Measurements from ENCODE around the gene KIF3C. TPM values are rescaled to one million over a fixed set of nuclear protein-coding genes. Genes with fewer than 3 reads are reported as not detected.

The KIF3C gene
- total and polyA plus RNA-seq, 2 of the 4 experiments (the other 2 are of a cell fraction) = 8.3 to 15.4 TPM

DNA sequence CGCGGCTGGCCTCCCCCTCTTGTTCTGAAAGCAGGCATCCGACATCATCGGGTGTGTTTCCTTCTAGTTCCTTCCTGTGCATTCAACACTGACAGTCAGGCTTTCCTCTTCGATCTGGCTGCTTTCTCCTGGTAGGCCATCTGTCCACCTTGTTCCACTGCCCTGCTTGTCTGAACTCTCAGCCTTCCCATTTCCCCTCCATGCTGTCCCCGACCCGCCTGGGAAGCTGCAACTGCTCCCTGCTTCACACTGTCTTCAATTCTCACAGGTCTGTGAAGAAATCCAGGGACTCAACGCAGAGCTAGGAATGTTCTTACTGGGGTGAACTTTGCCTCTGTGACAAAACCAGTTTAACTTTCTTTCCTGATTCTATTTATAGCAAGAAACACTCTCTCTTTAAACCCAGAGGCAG lies 43.0 kb downstream of the KIF3C start:
- H3K36me3 ChIP-seq (ENCODE audit: control insufficient read depth, insufficient read depth, low read length) = peaks cover 15% of the 10 kb centered on the region; the same call in 1 of the 2 replicates
- H4K5ac ChIP-seq (ENCODE audit: low read depth, low read length) = no peak overlapping the region
- dilution Hi-C loops (cut with HindIII; ENCODE audit: low sequenced_read_pairs, unreplicated experiment) = no loop called here
- in situ Hi-C loops (cut with MboI; ENCODE audit: low sequenced_read_pairs) = no loop called here
- no peak overlapping the region for H3K14ac ChIP-seq (replicated peaks; ENCODE audit: low read depth, low read length)
- no peaks in the 10 kb centered on the region for H4K20me1 ChIP-seq (ENCODE audit: insufficient read depth, low read length)
- DNase-seq (no peak), ATAC-seq (ENCODE audit: low read depth) (no peak)
- H3K27ac ChIP-seq (ENCODE audit: insufficient read depth, low read length) = no peak overlapping the region
- CTCF ChIA-PET = interaction anchor here (1.1 kb wide), 1 partner anchor 11 kb away, joined by 5 read pairs; no protein-coding TSS in a partner anchor
- H2AK5ac ChIP-seq (ENCODE audit: low read depth, low read length) = no peak overlapping the region
- no peaks in the 10 kb centered on the region for H3K9me3 ChIP-seq (ENCODE audit: control insufficient read depth, insufficient read depth, low read length)
- H3K18ac ChIP-seq (ENCODE audit: low read depth, low read length) = no peak overlapping the region
- H3K23ac ChIP-seq (ENCODE audit: low read depth, low read length) = no peak overlapping the region
- H2BK5ac ChIP-seq (ENCODE audit: low read depth, low read length, poor library complexity, severe bottlenecking) = no peak overlapping the region
- H3K9me1 ChIP-seq (ENCODE audit: insufficient read depth, low read length) = no peaks in the 10 kb centered on the region
- no peak overlapping the region for H3K4ac ChIP-seq (ENCODE audit: low read depth, low read length)
- no peak overlapping the region for H4K91ac ChIP-seq (ENCODE audit: insufficient read depth, low read depth, low read length)
- no peak overlapping the region for H3K4me3 ChIP-seq (ENCODE audit: insufficient read depth, low read depth, low read length)
- H3K27me3 ChIP-seq (ENCODE audit: control insufficient read depth, insufficient read depth, low read length) = no peaks in the 10 kb centered on the region
- no peak overlapping the region for H3K9ac ChIP-seq (ENCODE audit: low read depth, low read length)
- H2BK15ac ChIP-seq (ENCODE audit: low read depth, low read length) = no peak overlapping the region
- no peak overlapping the region for H2BK20ac ChIP-seq (ENCODE audit: low read depth, low read length)
- BruUV-seq (replicated peaks) = no TSS peak
- intact Hi-C loops (cut with micrococcal nuclease) = no loop called here
- TF ChIP-seq RFX5 (IDR thresholded peaks at IDR 0.05; ENCODE audit: low read depth, low read length) (no peak), CHD1 (IDR thresholded peaks at IDR 0.05; ENCODE audit: low read depth, low read length) (no peak), RCOR1 (IDR thresholded peaks at IDR 0.05; ENCODE audit: insufficient replicate concordance, low read length) (no peak), BHLHE40 (IDR thresholded peaks at IDR 0.05; ENCODE audit: low read depth, low read length) (no peak), POLR2A (IDR thresholded peaks at IDR 0.05; ENCODE audit: low read depth, low read length) (no peak), SMC3 (IDR thresholded peaks at IDR 0.05; ENCODE audit: low read depth, low read length) (no peak), NFE2L2 (IDR thresholded peaks at IDR 0.05; ENCODE audit: low read depth, low read length) (no peak), RAD21 (IDR thresholded peaks at IDR 0.05; ENCODE audit: low read length) (no peak), MAFK (IDR thresholded peaks at IDR 0.05; ENCODE audit: low read depth, low read length) (no peak), CEBPB (IDR thresholded peaks at IDR 0.05; ENCODE audit: low read depth, low read length) (no peak), MXI1 (IDR thresholded peaks at IDR 0.05; ENCODE audit: borderline replicate concordance, low read depth, low read length) (no peak), FOS (IDR thresholded peaks at IDR 0.05; ENCODE audit: low read depth, low read length) (no peak), MAZ (IDR thresholded peaks at IDR 0.05; ENCODE audit: borderline replicate concordance, low read depth, low read length) (no peak)
- TF ChIP-seq, protein P1, sequence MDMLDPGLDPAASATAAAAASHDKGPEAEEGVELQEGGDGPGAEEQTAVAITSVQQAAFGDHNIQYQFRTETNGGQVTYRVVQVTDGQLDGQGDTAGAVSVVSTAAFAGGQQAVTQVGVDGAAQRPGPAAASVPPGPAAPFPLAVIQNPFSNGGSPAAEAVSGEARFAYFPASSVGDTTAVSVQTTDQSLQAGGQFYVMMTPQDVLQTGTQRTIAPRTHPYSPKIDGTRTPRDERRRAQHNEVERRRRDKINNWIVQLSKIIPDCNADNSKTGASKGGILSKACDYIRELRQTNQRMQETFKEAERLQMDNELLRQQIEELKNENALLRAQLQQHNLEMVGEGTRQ (IDR thresholded peaks at IDR 0.05; ENCODE audit: low read depth, low read length) = no peak
- TF ChIP-seq, protein P2, sequence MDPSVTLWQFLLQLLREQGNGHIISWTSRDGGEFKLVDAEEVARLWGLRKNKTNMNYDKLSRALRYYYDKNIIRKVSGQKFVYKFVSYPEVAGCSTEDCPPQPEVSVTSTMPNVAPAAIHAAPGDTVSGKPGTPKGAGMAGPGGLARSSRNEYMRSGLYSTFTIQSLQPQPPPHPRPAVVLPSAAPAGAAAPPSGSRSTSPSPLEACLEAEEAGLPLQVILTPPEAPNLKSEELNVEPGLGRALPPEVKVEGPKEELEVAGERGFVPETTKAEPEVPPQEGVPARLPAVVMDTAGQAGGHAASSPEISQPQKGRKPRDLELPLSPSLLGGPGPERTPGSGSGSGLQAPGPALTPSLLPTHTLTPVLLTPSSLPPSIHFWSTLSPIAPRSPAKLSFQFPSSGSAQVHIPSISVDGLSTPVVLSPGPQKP (IDR thresholded peaks at IDR 0.05; ENCODE audit: borderline replicate concordance, low read depth, low read length) = no peak
- TF ChIP-seq, protein P3, sequence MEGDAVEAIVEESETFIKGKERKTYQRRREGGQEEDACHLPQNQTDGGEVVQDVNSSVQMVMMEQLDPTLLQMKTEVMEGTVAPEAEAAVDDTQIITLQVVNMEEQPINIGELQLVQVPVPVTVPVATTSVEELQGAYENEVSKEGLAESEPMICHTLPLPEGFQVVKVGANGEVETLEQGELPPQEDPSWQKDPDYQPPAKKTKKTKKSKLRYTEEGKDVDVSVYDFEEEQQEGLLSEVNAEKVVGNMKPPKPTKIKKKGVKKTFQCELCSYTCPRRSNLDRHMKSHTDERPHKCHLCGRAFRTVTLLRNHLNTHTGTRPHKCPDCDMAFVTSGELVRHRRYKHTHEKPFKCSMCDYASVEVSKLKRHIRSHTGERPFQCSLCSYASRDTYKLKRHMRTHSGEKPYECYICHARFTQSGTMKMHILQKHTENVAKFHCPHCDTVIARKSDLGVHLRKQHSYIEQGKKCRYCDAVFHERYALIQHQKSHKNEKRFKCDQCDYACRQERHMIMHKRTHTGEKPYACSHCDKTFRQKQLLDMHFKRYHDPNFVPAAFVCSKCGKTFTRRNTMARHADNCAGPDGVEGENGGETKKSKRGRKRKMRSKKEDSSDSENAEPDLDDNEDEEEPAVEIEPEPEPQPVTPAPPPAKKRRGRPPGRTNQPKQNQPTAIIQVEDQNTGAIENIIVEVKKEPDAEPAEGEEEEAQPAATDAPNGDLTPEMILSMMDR (conservative IDR thresholded peaks at IDR 0.05; ENCODE audit: low read depth, low read length) = no peak
- H2AFZ ChIP-seq (replicated peaks; ENCODE audit: low read length, poor library complexity) = no peak overlapping the region
- no peaks in the 10 kb centered on the region for H3K79me1 ChIP-seq (ENCODE audit: low read depth in 1 of 2, low read length in 2 of 2)
- WGBS, 2 experiments (ENCODE audit: extremely low coverage in 2 of 2, insufficient read length in 1 of 2) = 95% methylated on average over 6 of the region's 8 CpGs; no CpG with 5 or more reads in 1 of the 2 experiments
- H4K8ac ChIP-seq (ENCODE audit: low read depth in 2 of 2, low read length in 2 of 2) = no peak overlapping the region
- no peak overlapping the region for H3K56ac ChIP-seq (ENCODE audit: extremely low read depth, insufficient read depth, low read length)
- no peak overlapping the region for H2AK9ac ChIP-seq (replicated peaks; ENCODE audit: low read depth, low read length, poor library complexity)
- H2BK120ac ChIP-seq (ENCODE audit: low read depth, low read length) = no peak overlapping the region
- H3K4me1 ChIP-seq (ENCODE audit: control insufficient read depth, insufficient read depth, low read length) = no peaks in the 10 kb centered on the region
- H3K4me2 ChIP-seq (ENCODE audit: low read depth, low read length) = no peak overlapping the region
- POLR2A ChIA-PET (ENCODE audit: unreplicated experiment) = no interaction called here

All from IMR-90 (cell line).